CD4-positive, alpha-beta T cell treated with Interleukin-6 at 100 ng/mL for 8 hours (primary cell): Measurements from ENCODE around the gene HMCN1.
"Not testable (repeated sequence)": the region's sequence is repeated elsewhere in the genome, so short reads cannot be mapped to it uniquely, and the experiment has no call there.

Experiments
- DNase-seq: peaks from one replicate; pipeline ENCODE4 v3.0.0-alpha.2; 2020; ENCODE audit warnings: mixed read lengths, low spot score

Gene HMCN1

DNA sequence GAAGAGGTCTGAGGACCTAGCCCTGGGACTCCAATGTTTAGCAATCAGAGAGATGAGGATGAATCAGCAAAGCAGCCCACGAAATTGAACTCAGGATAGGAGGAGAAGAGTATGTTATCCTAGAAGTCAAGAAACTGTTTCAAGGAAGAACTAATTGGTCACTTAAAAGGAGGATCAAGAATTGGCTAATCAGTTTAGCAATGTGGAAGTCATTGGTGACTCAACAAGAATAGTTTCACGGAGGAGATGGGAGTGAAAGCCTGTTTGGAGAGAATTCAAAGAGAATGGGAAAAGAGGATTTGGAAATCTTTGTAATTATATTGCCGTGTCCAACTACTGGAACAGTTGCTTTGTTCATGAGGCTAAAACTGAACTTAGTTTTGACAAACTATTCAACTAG lies 7.4 kb downstream of the HMCN1 start:
- no peak for DNase-seq

DNA sequence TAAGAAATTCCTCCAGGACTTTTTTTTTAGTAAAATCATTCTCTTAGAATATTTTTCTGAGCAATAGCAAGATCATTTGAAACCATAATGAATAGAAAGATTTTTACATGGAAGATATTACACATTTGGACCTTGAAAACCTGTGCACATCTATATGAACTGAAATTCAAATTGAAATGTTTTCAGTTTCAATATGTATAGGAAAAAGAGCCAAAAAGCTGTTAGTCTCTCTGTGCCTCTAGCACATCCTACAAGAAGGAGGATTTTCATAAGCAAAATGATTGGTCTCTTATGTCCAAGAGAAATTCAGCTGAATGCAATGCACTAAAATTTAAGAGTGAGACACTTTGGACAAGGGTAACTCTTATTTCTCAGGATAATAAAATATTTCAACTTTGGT lies 8.2 kb downstream of the HMCN1 start:
- DNase-seq, result no peak

DNA sequence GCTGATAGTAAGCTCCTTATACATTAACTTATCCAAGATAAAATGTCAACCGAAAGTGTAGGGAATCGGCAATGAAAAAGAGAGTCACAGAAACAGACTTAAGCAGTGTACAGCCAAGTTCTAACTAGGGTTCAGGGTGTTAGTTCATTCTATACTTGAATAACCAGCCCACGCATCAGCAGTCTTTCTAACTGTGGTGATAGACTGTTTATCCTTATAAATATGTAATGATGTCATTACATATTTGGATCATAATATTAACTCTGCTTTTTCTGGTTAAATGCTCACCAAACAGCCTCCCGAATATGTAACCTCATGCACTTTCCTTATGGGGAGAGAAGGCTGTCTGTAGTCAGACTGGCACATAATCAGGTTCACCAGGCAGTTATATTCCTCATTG lies 11.0 kb downstream of the HMCN1 start:
- DNase-seq, result no peak

DNA sequence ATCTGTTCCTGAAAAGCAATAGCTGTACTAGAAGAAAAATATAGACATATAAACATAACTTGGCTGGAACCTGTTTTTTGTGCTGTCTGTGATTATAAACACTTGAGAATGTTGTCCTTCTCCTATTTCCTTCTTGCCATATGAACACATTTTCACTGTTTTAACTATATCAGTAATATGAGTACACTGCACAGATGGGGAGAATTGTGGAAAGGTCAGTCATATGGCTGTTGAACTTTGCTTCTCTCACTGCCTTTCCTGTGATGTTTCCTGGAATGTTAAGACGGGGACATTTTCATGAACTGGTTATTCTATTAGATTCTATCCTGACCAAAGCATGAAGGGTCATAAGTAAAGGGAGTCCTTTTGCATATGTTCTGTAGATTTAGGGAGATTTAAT lies 24.9 kb downstream of the HMCN1 start:
- DNase-seq, result no peak

DNA sequence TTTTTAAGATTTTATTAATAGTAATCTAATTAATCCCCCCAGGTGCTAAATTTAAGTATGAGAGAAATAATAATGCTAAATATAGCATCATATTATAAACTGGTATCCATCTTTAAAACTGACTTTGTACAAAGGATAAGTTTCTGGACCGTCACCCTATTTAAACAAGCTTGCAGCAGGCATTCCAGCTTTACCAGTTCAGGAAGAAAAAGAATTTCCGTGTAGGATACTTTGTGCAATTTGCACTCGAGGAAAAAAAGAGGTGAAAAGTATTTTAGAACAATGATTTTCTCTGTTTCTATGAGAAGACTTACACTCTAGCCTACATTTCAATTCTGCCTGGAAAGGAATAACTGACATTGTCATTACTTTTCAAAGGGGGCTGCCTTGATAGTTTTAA lies 27.6 kb downstream of the HMCN1 start:
- DNase-seq, result no peak

DNA sequence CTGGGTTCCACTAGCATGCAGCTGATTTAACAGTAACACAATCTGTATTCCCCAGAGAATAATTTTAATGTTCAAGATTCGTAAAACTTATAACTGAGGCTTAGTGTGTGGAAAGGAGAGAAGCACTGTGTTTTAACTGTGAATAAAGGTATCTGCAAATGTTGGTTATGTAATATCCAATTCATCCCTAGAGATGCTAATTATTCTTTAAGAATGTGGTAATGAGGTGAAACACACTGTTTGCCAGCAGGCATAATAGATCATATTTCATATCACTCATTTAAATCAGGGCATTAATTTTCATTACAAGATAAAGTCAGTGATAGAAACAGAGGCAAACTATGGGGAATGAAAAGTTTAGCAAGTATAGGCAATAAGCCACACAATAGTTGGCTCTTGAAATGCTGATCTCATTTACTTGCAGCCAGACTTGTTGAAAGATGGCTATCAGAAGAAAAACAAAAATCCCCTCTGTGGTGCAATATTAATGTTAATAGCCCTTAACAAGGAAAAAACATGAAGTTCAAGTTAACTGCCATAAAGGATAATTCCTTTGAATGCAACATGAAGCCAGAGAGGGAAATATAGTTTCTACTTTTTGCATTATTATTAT lies 33.4 kb downstream of the HMCN1 start:
- no peak for DNase-seq

DNA sequence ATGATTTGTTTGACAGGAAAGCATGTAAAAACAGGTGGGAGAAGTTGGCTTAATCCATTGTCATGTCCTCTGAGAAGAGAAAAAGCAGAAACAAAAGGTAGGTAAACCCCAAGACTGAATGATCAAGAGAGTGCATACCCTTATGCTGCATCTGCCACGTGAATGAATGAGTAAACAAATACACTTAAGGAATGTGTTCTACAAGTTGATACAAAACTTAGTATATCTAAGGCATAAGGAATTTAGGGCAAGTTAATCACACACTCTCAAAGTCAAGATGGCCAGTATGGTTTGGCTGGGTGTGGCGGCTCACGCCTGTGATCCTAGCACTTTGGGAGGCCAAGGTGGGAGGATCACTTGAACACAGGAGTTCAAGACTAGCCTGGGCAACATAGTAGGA lies 34.2 kb downstream of the HMCN1 start:
- no peak for DNase-seq

DNA sequence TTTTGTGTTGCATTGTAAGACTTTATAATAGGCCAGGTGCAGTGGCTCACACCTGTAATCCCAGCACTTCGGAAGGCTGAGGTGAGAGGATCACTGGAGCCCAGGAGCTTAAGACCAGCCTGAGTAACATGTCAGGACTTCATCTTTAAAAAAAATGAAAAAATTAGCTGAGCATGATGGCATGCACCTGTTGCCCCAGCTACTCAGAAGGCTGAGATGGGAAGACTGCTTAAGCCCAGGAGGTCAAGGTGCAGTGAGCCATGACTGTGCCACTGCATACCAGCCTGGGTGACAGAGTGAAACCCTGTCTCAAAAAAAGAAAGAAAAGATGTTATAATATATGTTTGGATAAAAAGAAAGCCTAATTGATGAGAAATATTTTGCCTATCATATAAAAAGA lies 34.9 kb downstream of the HMCN1 start:
- DNase-seq, result no peak

DNA sequence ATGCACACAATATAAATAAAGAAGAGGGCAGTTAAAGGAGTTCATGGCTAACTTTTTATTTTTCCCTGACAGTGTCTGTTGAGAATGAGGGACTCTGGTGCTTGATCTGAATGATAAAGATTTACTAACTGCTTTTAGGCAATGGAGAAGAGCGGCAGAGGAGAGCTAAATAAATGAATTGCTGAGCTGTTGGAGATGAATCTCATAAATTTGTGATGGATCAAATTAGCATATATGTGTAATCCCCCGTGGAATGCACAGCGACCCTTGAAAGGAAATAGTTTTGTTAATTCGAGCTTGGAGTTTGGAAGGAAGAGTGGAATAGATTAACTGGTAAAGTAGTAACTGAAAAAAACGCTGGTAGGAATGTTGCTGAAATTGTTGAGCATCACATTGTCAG lies 40.2 kb downstream of the HMCN1 start:
- DNase-seq, result no peak

DNA sequence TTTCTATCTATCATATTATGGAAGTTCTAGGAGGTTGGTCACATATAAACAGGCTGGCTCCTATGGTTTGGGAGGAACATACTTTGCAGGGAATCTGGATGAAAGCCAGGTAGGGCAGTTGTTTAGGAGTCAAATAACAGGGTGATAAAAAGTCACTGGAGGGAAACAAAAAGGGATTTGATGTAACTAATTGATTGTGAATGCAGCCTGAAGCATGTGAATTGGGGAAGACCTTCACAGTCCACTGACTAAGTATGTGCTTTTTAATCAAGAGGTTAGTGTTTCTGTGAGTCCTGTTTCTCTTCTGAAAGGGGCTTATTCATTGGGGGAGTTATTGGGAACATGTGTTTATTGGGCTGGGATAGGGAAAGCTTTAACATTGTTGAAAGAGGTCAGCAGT lies 41.3 kb downstream of the HMCN1 start:
- no peak for DNase-seq

DNA sequence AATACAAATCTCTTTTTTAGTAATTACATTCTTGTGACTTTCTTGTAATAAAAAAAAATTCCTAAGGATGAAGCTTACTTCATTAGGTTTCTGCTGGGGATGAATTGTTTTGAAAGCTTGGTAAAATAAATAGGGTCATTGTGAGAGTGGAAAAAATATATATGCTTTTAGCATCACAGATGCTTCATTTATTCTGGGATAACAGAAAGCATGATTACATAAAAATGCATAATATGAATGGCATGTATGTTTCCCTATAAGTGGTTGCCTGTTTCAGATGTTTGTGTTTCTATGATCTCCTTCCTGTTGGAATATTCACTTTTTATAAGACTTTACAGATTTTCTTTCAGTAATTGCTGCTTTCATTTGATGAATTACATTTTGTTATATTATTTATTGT lies 42.3 kb downstream of the HMCN1 start:
- no peak for DNase-seq

DNA sequence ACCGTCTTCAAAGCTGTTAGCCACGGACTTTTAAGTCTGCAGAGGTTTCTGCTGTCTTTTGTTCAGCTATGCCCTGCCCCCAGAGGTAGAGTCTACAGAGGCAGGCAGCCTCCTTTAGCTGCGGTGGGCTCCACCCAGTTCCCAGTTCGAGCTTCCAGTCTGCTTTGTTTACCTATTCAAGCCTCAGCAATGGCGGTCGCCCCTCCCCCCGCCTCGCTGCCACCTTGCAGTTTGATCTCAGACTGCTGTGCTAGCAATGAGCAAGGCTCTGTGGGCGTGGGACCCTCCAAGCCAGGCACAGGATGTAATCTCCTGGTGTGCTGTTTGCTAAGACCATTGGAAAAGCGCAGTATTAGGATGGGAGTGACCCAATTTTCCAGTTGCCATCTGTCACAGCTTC lies 49.7 kb downstream of the HMCN1 start:
- DNase-seq, result not testable (repeated sequence)

DNA sequence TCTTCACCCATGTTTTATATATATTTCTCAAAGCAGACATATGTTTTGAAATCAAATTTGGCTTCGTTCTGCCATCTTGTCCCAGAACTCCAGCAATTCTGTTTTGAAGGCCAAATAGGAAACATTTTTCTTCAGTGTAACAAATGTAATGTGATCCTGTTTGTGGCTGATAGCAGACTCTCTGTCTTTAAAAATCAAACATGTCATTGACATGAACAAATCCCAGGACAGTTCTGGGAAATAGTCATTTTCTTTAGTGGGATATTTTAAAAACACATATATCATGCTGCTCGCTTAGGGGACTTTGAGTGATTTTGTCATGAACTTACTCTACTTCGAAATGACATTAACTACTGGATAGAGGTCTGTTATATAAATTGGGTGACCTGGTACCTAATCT lies 51.4 kb downstream of the HMCN1 start:
- DNase-seq, result no peak

DNA sequence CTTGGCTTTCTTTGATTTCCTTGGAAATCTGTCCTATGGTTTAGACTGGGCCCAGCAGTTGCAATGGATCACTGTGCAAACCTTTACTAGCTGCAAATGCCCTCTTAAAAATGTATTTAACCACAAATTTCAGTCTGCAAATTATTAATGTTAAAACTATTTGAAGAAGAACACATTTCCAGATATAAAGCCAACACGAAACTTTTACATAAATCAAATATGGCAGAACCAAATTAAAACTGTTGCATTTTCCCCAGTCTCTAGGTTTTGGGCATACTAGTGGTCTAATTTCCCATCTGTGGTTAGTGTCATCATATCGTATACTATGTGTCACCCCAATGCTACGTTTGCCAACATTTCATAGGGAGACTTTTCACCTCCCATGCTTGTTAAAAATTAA lies 52.3 kb downstream of the HMCN1 start:
- DNase-seq, result no peak

DNA sequence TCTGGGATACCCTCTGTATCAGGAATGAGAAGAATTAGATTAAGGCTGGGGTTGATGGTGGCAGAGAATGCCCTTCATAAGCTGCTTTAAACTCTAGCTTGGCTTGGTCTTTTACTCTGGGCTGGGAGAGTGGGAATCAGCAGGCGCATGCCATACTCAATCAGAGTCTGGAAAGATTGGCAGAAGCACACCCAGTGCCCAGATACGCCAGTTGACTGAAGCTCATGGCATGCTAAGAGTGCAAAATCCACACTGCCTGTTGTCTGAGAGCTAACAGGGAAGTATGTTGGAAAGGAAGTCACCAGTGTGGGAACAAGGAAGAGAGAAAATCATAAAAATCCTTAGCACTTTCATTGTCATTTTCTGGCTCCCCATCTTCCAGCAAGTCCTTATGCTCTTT lies 53.0 kb downstream of the HMCN1 start:
- DNase-seq, result no peak

DNA sequence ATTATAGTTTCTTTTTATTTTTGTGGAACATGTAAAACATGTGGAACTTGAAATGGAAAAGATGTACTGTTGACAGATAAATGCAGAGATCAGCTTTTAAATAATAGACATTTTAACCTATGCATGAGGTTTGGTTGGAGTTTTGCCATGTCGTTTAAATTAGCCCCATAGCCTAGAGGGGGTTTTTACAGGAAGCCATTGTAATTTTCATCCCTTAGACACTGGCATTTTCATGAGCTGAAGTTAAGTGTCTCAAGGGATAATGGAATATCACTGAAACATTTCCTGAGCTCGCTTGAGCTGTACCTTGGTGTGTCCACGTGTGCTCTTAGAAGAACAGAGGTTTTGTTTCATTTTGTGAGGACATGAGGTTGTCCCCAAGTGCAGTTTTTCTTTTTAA lies 54.2 kb downstream of the HMCN1 start:
- DNase-seq, result no peak

DNA sequence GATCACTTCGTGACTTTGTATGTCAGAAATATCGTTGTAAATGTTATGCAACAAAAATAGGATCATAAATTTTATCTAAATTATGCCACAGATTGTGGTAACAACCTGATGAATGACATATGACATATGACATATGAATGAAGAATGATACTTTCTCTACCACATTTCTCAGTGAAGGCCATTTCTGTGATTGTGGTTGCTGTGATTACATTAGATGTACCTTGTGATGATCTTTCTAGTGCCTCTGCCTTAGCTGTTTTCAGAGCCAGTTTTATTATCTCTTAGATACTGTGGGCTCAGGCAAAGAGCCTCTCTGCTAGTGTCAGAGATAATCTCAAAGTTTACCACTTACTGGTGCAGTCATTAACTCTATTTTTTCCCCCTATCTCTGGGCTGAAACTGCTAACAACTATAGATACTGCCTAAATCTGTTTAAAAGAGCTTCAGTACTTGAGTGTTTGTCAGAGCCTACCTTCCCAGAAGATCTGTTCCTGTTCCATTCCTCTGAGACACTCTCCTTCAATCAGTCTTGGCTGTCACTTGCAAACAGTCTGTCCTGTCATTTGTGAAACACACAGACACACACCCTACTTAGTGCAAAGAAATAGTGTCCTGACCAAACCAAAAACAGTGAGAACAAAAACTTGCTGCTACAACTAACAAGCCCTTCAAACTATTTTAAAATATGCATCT lies 55.5 kb downstream of the HMCN1 start:
- no peak for DNase-seq

DNA sequence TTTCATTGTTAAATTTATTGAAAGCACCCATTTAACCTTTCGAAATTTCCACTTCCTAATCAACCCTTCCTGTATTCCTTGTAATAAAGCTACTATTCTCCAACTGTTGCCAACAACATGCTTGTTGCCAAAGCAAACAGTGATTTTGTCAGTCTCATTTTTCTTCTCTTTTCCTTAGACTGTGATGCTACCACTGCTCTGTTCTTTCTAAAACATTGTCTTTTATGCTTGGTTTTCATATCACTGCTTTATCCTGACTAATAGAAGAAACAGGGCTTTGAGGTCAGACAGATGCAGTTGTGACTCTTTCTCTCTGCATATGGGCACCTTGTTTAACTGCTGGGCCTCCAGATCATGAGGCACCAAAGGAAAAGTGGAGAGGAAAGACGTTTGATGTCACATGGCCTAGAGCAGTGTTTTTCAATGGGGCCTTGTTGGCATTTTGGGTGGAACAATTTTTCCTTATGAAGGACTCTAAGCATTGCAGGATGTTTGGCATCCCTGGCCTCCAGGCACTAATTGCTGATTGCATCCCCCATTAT lies 56.1 kb downstream of the HMCN1 start:
- DNase-seq, result no peak

DNA sequence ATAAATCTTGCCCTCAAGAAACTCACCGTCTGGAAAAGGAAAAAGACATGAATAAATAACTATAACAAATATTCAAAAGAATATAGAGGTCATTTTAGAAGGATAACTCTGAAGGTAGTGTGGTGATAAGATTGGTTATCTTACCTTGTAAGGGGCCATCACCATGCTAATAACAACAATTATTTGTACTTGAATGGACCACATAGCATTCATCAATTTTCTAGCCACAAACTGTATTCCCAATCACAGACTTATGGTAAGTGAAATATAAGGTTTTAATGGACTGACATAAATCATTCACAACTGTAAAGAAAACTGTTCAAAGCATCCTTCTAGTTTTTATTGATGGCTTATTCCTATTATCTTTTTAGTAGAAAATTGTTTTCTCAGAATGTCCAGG lies 57.8 kb downstream of the HMCN1 start:
- no peak for DNase-seq

DNA sequence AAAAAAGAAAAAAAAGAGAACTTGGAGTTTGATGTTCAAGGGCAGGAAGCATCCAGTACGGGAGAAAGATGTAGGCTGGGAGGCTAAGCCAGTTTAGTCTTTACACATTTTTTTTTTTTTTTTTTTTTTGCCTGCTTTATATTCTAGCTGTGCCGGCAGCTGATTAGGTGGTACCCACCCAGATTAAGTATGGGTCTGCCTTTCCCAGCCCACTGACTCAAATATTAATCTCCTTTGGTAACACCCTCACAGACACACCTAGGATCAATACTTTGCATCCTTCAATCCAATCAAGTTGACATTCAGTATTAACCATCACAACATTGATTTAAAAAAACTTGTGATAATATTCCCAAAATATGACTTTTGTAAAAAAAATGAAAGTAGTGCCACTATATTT lies 60.3 kb downstream of the HMCN1 start:
- not testable (repeated sequence) for DNase-seq

DNA sequence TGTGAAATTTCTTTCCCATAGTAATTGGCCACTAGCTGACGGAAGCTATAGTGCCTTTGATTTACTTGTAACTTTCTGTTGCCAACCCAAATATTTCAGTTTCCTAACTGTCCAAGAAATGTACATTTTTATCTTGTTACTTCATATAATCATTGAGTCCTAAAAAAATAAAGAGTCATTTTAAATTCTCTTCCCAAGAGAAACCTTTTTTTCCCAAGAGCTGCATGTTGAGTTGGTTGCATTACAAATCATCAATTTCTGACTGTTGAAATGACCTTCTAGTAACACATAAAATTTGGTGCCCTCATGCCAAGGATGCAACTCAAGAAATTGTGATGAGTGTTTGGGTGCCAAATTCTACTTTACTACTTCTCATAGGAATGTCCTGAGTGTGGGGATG lies 61.0 kb downstream of the HMCN1 start:
- no peak for DNase-seq

DNA sequence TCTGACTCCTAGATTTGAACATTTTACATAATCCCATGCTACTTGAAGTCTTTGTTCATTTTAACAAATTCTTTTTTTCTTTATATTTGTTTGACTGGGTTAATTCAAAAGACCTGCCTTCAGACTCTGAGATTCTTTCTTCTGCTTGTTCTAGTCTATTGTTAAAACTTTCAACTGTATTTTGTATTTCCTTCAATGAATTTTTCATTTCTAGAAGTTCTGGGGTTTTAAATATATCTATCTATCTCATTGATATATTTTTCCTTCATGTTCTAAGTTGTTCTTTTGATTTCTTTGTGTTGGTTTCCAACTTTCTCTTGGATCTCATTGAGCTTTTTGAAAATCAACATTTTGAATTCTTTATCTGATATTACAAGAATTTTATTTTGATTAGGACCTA lies 64.3 kb downstream of the HMCN1 start:
- no peak for DNase-seq

DNA sequence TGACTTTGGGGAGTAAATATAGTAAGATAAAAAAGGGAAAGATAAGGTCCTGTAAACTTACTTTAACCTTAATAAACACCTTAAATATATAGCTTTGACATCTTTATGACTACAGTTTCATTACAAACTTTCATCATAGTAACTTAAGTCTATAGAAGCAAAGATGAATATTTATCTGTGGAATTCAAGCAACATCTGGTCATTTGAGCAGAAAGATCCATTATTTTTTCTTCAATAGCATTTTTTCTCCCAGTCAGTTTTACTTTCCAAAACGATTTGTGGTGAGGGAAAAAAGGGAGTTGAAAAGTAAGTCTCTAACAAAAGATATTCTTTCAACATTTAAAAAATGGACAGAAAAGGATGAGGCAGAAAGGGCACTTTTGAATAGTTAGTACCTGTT lies 69.0 kb downstream of the HMCN1 start:
- no peak for DNase-seq

DNA sequence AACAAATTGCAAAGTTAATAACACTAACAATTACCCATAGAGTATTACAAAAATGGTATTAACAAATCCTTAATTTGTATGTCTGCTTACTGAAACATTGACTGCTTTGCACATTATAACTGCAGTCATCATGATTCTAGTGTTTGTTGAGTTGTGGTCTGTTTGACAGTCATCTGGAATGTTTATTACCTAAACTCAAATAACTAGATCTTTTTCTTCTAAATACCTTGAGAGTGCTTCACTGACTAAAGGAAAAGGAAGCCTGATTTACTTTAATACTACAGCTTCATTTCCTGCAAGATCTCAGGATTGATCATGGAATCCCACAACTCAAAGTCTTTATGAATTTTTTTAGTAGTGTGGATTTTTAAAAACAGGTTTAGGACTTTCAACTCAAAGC lies 70.0 kb downstream of the HMCN1 start:
- DNase-seq, result no peak
